Raji (cell line): ENCODE results near the gene SDR9C7.

ENCODE experiments used
- POLR2A ChIP-seq: IDR thresholded peaks from 2 replicates; pipeline ENCODE4 v1.6.1; 2011; ENCODE audit warnings: low read depth, low read length, control low read depth; ENCODE audit not compliant: insufficient read depth

The SDR9C7 gene

GRCh38 chr12:56878010-56878339 is 56.2 kb downstream of the SDR9C7 start:
- TF ChIP-seq POLR2A: no peak

- TF ChIP-seq POLR2A: no peak
These were observed 56.8 kb downstream of the SDR9C7 start for GRCh38 chr12:56877195-56878009.

- no peak for TF ChIP-seq POLR2A
These were observed 59.4 kb downstream of the SDR9C7 start for GRCh38 chr12:56874821-56875220.

- TF ChIP-seq POLR2A: no peak
These were observed 60.8 kb downstream of the SDR9C7 start for GRCh38 chr12:56873382-56873781.
